ENCODE measurements around the gene ATP5ME.
A peak's percentile ranks its signal among the peaks of the same experiment; 100 is the strongest.

ATP5ME gene

DNA sequence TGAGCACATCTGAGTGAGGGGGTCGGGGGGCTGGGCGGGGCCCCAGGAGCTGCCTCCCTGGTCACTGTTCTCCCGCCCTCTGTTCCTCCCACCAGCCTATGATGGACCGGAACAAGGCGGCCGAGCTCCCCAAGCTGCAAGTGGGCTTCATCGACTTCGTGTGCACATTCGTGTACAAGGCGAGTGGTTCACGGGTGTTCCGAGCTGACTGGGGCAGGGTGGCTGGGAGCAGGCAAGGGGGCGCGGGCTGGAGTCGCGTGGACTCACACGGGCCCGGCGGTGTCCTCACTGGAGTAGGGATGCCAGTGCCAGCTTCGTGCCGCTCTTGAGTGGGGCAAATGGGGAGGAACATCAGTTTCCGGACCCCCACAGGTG, 7.7 kb downstream of the ATP5ME start:
- H3K36me3 ChIP-seq (ENCODE audit: control insufficient read depth, insufficient read depth, low read length): no peaks in the 10 kb centered on the region
- no peaks in the 10 kb centered on the region for H3K27me3 ChIP-seq (ENCODE audit: control insufficient read depth, insufficient read depth, low read length)
- H3K27ac ChIP-seq (ENCODE audit: low read length): no peak overlapping the region
- no CpG with 5 or more reads among the region's 22 CpGs for WGBS (ENCODE audit: insufficient coverage, insufficient read length)
- H3K9me3 ChIP-seq (ENCODE audit: control insufficient read depth, insufficient read depth, low read length): no peaks in the 10 kb centered on the region
- no peaks in the 10 kb centered on the region; the same call in 1 of the 2 replicates for H3K4me1 ChIP-seq (ENCODE audit: control insufficient read depth, insufficient read depth, low read length)
- DNase-seq (ENCODE audit: low read depth, low spot score): no peak
- no peak overlapping the region for H3K4me3 ChIP-seq (ENCODE audit: low read length)

DNA sequence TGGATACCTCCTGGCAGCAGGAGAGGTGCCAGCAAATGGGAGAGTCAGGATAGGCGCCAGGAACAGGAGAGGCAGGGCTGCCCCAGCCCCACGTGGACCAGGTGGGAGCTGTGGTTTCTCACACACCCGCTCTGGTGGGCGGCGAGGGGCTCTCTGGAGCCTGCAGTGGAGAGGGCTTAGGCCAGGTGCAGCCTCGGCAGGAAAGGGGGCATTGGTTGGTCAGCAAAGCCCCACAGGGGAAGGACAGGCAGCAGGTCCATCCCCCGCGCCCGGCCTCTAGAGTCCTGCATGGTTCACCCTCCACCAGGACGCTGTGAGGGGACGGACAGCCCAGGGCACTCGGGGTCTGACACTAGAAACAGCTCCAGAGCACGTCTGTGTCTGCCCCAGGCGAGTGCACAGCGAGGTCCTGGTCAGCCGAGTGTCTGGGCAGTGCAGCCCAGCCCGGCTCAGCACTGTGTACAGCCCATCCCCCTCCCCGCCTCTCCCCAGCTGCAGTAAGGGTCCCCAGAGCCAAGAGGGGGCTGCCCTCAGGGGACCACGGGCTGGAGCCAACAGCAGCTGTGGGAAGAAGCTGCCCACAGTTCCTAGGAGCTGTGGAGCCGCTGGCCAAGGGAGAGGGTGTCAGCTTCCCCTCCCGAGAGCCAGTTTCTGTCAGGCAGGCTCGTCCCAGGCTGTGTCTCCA, 8.2 kb downstream of the ATP5ME start:
- Histone ChIP-seq H3K36me3 (ENCODE audit: control insufficient read depth, insufficient read depth, low read length) (no peaks in the 10 kb centered on the region), H3K4me3 (ENCODE audit: low read length) (no peak overlapping the region), H3K4me1 (ENCODE audit: control insufficient read depth, insufficient read depth, low read length) (no peaks in the 10 kb centered on the region; the same call in 1 of the 2 replicates), H3K27ac (ENCODE audit: low read length) (no peak overlapping the region), H3K27me3 (ENCODE audit: control insufficient read depth, insufficient read depth, low read length) (no peaks in the 10 kb centered on the region), H3K9me3 (ENCODE audit: control insufficient read depth, insufficient read depth, low read length) (no peaks in the 10 kb centered on the region)
- DNase-seq (ENCODE audit: low read depth, low spot score): no peak
- WGBS (ENCODE audit: insufficient coverage, insufficient read length): no CpG with 5 or more reads among the region's 22 CpGs

DNA sequence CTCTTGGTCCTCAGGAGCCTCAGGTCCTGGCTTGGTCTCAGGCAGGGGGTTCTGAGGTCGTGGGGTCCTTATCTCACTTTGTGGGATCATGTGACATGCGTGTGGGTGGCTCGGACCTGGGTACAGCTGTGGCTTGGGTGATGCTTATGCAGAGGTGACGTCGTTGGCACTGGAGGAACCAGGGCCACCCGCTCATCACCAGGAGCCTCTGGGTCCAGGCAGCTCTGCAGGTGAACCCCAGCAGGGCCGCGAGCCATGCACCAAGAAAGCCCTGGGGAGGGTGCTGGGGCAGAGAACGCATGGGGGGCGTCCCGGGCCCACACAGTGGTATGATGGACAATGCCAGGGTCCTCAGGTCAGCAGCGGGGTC, 8.7 kb downstream of the ATP5ME start:
- Histone ChIP-seq H3K4me3 (ENCODE audit: low read length) (no peak overlapping the region), H3K27ac (ENCODE audit: low read length) (no peak overlapping the region), H3K4me1 (ENCODE audit: control insufficient read depth, insufficient read depth, low read length) (no peaks in the 10 kb centered on the region; the same call in 1 of the 2 replicates), H3K27me3 (ENCODE audit: control insufficient read depth, insufficient read depth, low read length) (no peaks in the 10 kb centered on the region), H3K9me3 (ENCODE audit: control insufficient read depth, insufficient read depth, low read length) (no peaks in the 10 kb centered on the region), H3K36me3 (ENCODE audit: control insufficient read depth, insufficient read depth, low read length) (no peaks in the 10 kb centered on the region)
- WGBS (ENCODE audit: insufficient coverage, insufficient read length): no CpG with 5 or more reads among the region's 12 CpGs
- DNase-seq (ENCODE audit: low read depth, low spot score): no peak

DNA sequence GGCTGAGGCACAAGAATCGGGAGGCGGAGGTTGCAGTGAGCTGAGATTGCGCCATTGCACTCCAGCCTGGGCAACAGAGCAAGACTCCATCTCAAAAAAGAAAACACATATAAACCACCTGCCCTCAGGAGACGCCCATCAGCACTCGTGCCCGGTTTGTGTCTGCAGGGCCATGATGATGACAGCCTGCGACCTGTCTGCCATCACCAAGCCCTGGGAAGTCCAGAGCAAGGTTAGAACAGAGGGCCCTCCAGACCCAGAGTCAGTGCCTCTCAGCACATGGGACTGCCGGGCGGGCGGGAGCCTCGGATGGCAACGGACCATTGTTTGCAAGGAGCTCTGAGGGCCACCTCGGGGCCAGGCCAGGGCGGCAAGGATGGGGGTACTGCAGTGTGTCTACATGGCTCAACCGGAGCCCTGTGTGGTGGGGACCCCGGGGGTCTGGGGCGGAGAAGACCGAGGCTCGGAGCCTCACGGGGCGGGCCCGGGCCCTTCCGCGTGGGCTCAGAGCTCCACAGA, 9.3 kb downstream of the ATP5ME start:
- Histone ChIP-seq H3K27ac (ENCODE audit: low read length) (no peak overlapping the region), H3K27me3 (ENCODE audit: control insufficient read depth, insufficient read depth, low read length) (no peaks in the 10 kb centered on the region), H3K4me1 (ENCODE audit: control insufficient read depth, insufficient read depth, low read length) (no peaks in the 10 kb centered on the region; the same call in 1 of the 2 replicates), H3K36me3 (ENCODE audit: control insufficient read depth, insufficient read depth, low read length) (no peaks in the 10 kb centered on the region), H3K4me3 (ENCODE audit: low read length) (no peak overlapping the region), H3K9me3 (ENCODE audit: control insufficient read depth, insufficient read depth, low read length) (no peaks in the 10 kb centered on the region)
- DNase-seq (ENCODE audit: low read depth, low spot score): no peak
- WGBS (ENCODE audit: insufficient coverage, insufficient read length): no CpG with 5 or more reads among the region's 24 CpGs

- no peak for DNase-seq (ENCODE audit: low read depth, low spot score)
- H3K27ac ChIP-seq (ENCODE audit: low read length): no peak overlapping the region
These were observed 10.3 kb downstream of the ATP5ME start for GRCh38 chr4:663438-664428.

DNA sequence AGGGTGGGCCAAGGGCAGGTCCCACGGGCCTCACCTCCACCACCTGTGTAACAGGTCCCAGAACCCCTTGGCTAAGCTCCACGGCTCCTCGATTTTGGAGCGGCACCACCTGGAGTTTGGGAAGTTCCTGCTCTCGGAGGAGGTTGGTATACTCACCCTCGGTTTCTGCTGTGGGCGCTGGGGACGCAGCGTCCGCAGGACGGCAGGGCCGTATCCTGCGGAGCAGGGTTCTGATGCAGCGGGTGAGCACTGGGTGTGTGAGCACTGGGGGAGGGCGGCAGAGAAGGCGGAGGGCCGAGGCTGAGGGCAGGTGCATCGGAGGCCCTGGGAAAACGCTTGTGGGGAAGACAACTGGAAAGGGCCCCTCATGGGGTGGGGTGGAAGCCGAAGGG, 11.0 kb downstream of the ATP5ME start:
- no peaks in the 10 kb centered on the region for H3K9me3 ChIP-seq (ENCODE audit: control insufficient read depth, insufficient read depth, low read length)
- no peak overlapping the region for H3K27ac ChIP-seq (ENCODE audit: low read length)
- no peak for DNase-seq (ENCODE audit: low read depth, low spot score)
- WGBS (ENCODE audit: insufficient coverage, insufficient read length): no CpG with 5 or more reads among the region's 20 CpGs
- no peaks in the 10 kb centered on the region for H3K36me3 ChIP-seq (ENCODE audit: control insufficient read depth, insufficient read depth, low read length)
- H3K4me3 ChIP-seq (ENCODE audit: low read length): peak overlapping the region; percentile 54; the same call in 1 of the 2 replicates
- H3K27me3 ChIP-seq (ENCODE audit: control insufficient read depth, insufficient read depth, low read length): no peaks in the 10 kb centered on the region; the same call in 1 of the 2 replicates
- no peaks in the 10 kb centered on the region; the same call in 1 of the 2 replicates for H3K4me1 ChIP-seq (ENCODE audit: control insufficient read depth, insufficient read depth, low read length)

More at GRCh38 chr4:663438-664428, 10.3 kb downstream of the ATP5ME start:
- H3K36me3 ChIP-seq (ENCODE audit: control insufficient read depth, insufficient read depth, low read length): no peaks in the 10 kb centered on the region
- no peaks in the 10 kb centered on the region; the same call in 1 of the 2 replicates for H3K27me3 ChIP-seq (ENCODE audit: control insufficient read depth, insufficient read depth, low read length)
- no CpG with 5 or more reads among the region's 80 CpGs for WGBS (ENCODE audit: insufficient coverage, insufficient read length)
- H3K4me1 ChIP-seq (ENCODE audit: control insufficient read depth, insufficient read depth, low read length): no peaks in the 10 kb centered on the region; the same call in 1 of the 2 replicates
- peak overlapping the region; percentile 54; the same call in 1 of the 2 replicates for H3K4me3 ChIP-seq (ENCODE audit: low read length)
- H3K9me3 ChIP-seq (ENCODE audit: control insufficient read depth, insufficient read depth, low read length): no peaks in the 10 kb centered on the region

- H3K27ac ChIP-seq (ENCODE audit: low read length): no peak overlapping the region
- no peak for DNase-seq (ENCODE audit: low read depth, low spot score)
- no peaks in the 10 kb centered on the region; the same call in 1 of the 2 replicates for H3K27me3 ChIP-seq (ENCODE audit: control insufficient read depth, insufficient read depth, low read length)
- no peaks in the 10 kb centered on the region for H3K36me3 ChIP-seq (ENCODE audit: control insufficient read depth, insufficient read depth, low read length)
- no peaks in the 10 kb centered on the region; the same call in 1 of the 2 replicates for H3K4me1 ChIP-seq (ENCODE audit: control insufficient read depth, insufficient read depth, low read length)
- no peaks in the 10 kb centered on the region for H3K9me3 ChIP-seq (ENCODE audit: control insufficient read depth, insufficient read depth, low read length)
- no peak overlapping the region for H3K4me3 ChIP-seq (ENCODE audit: low read length)
- no CpG with 5 or more reads among the region's 42 CpGs for WGBS (ENCODE audit: insufficient coverage, insufficient read length)
These were observed 12.0 kb downstream of the ATP5ME start for GRCh38 chr4:661881-662761.

DNA sequence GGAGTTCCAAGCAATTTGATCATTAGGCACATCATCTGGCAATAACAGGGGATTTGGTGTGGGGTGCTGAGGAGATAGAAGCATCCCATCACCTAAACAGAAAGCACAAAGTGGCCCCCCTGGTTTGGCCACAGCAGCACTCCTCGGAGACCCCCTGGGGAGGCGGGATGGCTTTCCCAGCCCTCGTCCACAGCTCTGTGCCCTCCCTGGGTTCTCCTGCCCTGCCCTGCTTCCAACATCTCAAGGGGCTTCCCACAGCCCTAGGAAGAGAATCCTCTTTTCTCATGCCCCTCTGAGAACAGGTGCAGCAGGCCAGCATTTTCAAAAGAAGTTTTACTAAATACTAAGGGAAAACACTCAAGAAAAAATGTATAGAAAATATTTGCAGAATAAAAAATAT, 12.8 kb downstream of the ATP5ME start:
- H3K27ac ChIP-seq (ENCODE audit: low read length): no peak overlapping the region
- no peaks in the 10 kb centered on the region; the same call in 1 of the 2 replicates for H3K4me1 ChIP-seq (ENCODE audit: control insufficient read depth, insufficient read depth, low read length)
- H3K9me3 ChIP-seq (ENCODE audit: control insufficient read depth, insufficient read depth, low read length): no peaks in the 10 kb centered on the region
- H3K27me3 ChIP-seq (ENCODE audit: control insufficient read depth, insufficient read depth, low read length): no peaks in the 10 kb centered on the region; the same call in 1 of the 2 replicates
- DNase-seq (ENCODE audit: low read depth, low spot score): no peak
- no peak overlapping the region for H3K4me3 ChIP-seq (ENCODE audit: low read length)
- H3K36me3 ChIP-seq (ENCODE audit: control insufficient read depth, insufficient read depth, low read length): no peaks in the 10 kb centered on the region
- no CpG with 5 or more reads among the region's 3 CpGs for WGBS (ENCODE audit: insufficient coverage, insufficient read length)

GRCh38 chr4:660401-660800, 13.7 kb downstream of the ATP5ME start:
- no peak for DNase-seq (ENCODE audit: low read depth, low spot score)
- Histone ChIP-seq H3K9me3 (ENCODE audit: control insufficient read depth, insufficient read depth, low read length) (no peaks in the 10 kb centered on the region), H3K36me3 (ENCODE audit: control insufficient read depth, insufficient read depth, low read length) (no peaks in the 10 kb centered on the region), H3K27me3 (ENCODE audit: control insufficient read depth, insufficient read depth, low read length) (no peaks in the 10 kb centered on the region; the same call in 1 of the 2 replicates), H3K4me1 (ENCODE audit: control insufficient read depth, insufficient read depth, low read length) (no peaks in the 10 kb centered on the region), H3K4me3 (ENCODE audit: low read length) (no peak overlapping the region), H3K27ac (ENCODE audit: low read length) (no peak overlapping the region)
- no CpG with 5 or more reads among the region's 10 CpGs for WGBS (ENCODE audit: insufficient coverage, insufficient read length)

Data from iPS DF 6.9 (cell line).